ENCODE measurements around the gene RPS6KL1.

Gene RPS6KL1

DNA sequence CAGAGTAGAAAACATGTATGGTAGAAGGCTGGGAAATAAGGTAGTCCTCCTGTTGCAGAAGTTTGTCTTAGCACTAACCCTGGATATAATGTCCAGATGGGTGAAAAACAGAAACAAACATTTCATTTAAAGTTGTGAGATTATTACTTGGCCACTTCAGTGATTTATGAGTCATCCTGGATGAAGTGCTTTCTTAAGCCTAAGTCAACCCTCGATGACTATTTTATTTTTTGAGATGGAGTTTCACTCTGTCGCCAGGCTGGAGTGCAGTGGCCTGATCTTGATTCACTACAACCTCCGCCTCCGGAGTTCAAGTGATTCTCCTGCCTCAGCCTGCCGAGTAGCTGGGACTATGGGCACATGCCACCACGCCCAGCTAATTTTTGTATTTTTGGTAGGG, 31.2 kb downstream of the RPS6KL1 start:
- no peak for FAIRE-seq
- no peak for DNase-seq (ENCODE audit: insufficient read length, low spot score)

DNA sequence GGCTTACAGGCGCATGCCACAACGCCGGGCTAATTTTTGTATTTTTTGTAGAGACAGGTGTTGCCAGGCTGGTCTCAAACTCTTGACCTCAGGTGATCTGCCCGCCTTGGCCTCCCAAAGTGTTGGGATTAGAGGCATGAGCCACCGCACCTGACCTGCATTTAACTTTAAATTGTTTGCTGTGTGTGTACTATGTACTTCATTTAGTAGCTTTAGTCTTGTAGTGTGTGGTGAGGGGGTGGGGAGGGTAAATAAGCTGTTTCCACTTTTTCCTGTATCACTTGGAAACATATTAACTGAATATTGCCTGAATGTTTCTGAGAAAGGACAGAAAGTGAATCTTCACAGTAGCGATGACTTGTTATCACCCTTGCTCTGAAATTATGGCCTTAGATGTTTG, 32.8 kb downstream of the RPS6KL1 start:
- FAIRE-seq (no peak), DNase-seq (ENCODE audit: insufficient read length, low spot score) (no peak)

DNA sequence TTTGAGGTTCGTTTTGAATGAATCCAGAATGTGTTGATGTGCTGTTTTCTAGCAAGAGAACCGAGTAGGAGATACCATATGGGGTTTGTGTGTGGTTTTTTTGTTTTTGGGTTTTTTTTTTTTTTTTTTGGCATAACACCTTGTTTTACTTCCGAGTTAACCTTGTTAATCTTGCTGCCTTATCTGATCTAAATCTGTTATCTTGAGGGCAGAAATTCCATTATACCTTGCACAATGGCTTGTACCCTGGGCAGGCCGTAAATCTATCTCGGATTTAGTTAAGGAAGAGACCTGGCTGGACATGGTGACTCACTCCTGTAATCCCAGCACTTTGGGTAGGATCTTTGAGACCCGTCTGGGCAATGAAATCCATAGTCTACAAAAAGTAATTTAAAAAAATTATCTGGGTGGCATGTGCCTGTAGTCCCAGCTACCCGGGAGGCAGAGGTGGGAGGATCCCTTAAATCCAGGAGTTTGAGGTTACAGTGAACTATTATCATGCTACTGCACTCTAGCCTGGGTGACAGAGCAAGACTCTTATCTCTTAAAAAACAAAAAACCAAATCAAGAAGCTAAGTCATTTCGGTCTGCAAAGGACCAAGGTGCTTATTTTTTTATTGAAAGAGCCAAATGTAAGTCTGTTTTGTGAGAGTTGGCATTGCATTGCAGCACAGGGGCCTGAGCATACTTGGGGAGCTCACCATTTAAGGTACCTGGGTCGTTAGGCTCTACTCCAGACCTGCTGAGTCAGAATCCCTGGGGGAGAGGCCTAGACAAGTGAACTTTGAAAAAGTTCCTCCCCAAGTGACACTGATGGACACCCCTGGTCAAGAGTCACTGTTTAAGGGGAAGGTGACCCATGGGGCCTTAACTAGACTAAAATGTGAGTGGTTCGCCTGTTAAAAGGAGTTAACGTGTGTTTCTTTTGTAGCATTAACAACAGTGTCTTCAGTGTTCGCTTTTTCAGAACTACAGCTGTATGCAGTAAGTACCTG, 34.6 kb downstream of the RPS6KL1 start:
- FAIRE-seq = no peak
- no peak for DNase-seq (ENCODE audit: insufficient read length, low spot score)

DNA sequence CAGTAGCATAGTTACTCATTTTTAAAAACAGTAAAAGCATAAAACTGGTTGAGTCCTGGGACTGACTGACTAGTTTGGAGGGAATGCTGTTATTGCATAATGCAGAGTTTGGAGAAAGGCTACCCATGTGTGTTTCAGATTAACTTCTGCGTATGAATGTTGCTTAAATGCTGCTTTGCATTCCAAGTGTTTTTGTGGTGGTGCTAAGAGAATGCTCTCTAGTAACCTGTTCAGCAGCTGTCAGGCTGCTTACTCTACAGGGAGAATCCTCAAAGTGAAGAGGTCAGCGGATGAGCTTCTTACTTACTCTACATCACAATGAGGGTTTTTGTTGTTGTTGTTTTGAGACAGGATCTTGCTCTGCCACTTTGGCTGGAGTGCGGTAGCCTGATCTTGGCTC, 37.1 kb downstream of the RPS6KL1 start:
- FAIRE-seq (no peak), DNase-seq (ENCODE audit: insufficient read length, low spot score) (no peak)

DNA sequence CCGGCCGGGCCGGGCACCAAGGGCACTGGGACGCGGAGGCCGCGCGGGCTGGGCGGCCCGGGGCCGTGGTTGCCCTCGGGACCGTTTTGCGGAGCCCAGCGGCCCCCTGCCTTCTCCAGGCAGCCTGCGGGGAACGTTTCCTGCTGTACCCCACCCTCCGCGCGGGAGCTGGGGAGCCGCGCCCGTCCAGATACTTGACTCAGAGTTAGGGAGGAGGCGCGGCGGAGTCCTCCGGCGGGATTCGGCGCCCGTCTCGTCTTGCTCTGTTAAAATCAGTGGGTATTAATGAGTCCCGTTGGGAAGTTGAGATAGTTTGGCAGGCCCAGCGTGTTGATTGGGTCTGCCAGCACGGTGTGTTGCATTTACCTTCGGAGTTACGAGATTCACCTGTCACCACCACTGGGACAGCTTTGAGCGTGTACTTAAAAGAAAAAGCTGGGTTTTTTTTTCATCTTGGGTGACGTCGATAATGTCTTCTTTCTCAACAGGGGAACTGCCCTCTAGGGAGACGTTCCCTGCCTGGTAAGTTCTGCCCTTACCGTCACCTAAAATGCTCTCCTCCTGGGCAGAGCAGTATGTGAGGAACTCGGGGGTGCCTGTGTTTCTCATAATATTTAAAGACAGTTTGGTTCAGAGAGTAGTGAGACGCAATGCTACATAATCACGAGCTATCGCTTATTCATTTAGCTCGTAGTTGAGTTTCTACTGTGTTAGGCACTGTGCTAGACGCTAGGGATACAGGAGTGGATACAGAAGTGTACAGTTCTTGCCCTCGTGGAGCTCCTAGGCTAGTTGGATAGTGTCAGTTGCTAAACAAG, 40.7 kb downstream of the RPS6KL1 start:
- DNase-seq (ENCODE audit: insufficient read length, low spot score) = no peak
- peak; percentile 59 for FAIRE-seq

DNA sequence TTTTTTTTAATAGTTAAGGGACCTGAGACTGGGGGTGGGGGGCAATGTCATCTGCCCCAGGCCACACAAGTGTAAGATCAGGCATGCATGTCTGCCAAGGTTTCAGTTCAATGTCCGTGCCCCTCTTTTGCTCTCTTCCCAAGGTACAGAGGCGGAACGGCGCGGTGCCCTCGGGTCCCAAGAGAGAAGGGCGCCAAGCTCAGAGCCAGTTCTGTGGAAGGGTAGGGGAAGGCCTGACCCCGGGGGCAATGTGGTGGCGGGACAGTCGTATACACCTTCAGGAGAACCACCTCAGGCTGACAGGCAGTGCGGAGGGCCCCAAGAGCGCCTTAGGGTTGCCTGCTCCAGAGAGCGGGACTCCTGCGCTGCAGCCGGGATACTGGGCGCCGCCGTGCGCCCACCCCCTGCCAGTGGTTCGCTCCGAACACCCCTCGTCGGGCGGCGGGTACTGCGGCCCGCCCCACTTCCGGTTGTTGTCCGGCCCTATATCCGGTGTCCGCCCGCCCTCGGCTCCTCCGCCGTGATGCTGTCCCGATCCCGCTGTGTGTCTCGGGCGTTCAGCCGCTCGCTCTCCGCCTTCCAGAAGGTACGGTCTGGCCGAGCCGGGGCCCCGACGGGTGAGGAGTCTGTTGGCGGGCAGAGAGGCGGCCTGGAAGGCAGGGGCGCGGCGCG, 41.5 kb downstream of the RPS6KL1 start, which contains the start of gene DLST:
Gene DLST, plus strand, starts transcription at position 486 of the 672 bp plus-strand sequence. Its CDS starts 38 bp downstream, at position 524.
- FAIRE-seq (peak; percentile 81), DNase-seq (ENCODE audit: insufficient read length, low spot score) (peak; percentile 92)

DNA sequence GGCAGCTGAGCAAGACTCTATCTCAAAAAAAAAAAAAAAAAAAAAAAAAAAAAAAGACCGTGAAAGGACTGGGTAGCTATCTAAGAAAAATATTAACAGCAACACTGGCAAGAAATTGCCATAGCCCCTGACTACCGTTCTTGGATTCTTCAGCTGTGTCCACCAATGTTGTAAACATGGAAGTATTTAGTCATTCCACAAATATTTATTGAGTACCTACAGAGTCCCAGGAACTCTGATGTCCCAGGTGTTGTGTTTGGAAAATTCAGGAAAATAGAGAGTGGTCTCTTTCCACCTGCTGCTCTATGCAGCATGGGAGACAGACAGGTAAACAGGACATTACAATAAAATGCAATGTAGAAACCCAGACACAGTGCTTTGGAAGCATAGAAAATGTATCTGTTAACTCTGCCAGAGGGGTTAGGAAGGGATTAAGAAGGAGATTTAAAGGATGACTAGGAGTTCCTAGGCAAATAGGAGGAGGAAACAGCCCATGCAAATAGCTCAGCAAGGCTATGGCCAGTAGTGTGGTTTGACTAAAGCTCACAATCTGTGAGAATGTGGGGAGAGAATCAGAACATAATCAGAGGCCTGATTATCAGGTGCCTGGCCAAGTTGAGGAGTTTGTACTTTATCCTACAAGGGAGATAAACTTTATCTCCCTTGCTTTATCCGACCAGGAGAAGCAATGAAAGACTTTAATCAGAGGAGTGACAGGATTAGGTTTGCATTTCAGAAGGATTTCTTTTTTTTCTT, 43.5 kb downstream of the RPS6KL1 start:
- DNase-seq (ENCODE audit: insufficient read length, low spot score) = no peak
- no peak for FAIRE-seq

DNA sequence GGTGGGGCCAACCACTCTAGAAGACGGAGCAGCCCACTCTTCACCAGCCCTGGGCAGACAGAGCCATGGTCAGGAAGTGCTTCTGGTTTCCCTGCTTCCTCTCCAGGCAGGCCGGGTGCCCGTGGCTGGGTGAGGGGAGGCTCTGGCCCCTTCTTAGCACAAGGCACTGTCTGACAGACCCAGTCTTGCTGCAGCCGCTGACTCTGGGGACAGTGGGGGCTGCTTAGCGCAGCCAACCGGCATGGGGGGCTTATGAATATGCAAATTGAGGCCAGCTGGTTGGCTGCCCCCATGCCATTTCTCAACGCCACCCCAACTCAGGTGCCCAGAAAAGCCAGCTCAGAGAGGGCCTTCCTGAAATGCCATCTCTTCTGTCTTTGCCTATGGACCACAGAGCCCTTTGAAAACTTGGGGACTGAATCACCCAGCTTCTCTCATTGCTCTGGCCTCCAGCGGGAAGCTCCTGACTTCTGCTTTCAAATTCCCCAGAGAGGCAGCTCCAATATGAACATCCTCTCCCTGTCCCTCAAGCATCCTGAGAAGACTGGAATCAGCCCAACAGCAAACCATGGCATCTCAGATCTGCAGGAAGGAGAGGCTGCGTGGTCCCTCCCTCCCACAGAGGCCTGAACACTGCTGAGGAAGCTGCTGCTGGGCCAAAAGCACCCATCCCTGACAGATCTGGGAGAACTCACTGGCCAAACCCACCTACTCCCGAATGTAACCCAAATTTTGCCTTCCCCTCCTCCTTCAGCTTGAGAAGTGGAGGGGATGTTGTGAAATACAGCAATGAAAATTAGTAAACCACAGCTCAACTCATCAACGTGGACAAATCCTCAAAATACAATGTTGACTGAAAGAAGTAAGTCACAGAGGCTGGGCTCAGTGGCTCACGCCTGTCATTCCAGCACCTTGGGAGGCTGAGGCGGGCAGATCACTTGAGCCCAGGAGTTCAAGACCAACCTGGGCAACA, 46.8 kb downstream of the RPS6KL1 start, which contains the start of gene PROX2:
Gene PROX2, minus strand, starts transcription at position 205 of the 973 bp plus-strand sequence. CDS start 12,311 bp downstream, outside the sequence.
- FAIRE-seq (peak; percentile 4), DNase-seq (ENCODE audit: insufficient read length, low spot score) (no peak)

DNA sequence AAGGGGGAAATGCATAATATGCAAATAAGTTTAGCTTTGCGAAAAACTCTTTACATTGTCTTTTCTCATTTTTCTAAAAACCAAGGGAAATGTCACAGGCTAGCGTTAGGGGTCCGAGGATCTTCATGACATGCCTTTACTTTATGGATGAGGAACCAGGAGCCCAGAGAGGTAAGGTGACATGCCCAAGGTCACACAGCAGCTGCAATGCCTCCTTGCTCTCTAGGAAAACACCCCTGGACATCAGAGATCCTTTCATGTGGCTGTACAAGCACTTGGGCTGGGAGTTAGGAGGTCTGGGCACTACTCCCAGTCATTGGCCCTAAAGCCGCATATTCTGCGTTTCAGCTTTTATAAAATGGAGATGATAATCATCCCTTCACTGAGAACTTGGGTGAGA, 47.9 kb downstream of the RPS6KL1 start:
- DNase-seq (ENCODE audit: insufficient read length, low spot score) = no peak
- FAIRE-seq = no peak

DNA sequence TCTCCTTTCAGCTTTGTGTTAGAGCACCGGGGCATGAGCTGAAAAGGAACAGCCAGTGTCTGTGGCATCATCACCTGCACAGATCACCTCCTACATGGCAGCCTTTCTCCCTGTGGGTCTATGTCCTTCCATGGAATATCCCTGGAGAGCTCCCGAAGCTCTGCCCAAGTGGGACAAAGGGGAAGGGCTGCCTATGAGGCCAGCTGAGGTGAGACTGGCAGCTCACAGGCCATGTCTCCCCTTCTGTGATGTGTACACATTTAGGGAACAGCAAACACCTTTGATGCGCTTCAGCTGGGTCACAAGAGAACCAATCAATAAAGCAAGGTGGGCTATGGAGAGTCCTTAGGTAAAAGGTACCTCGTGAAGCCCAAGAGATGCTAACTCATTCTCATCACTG, 51.2 kb downstream of the RPS6KL1 start:
- FAIRE-seq = no peak
- DNase-seq (ENCODE audit: insufficient read length, low spot score) = no peak

DNA sequence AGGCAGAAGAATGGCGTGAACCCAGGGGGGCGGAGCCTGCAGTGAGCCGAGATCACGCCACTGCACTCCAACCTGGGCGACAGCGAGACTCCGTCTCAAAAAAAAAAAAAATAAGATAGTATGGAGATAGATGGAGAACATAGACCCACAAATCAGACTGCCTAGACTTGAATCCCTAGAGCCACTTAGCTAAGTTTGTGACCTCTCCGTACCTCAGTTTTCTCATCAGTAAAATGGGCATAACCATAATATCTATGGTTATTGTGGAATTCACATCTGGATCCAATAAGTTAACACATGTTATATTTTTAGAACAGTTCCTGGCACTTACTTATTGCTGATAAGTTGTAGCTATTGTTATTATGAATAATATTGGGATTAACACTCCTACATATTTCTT, 54.3 kb downstream of the RPS6KL1 start:
- FAIRE-seq (no peak), DNase-seq (ENCODE audit: insufficient read length, low spot score) (no peak)

DNA sequence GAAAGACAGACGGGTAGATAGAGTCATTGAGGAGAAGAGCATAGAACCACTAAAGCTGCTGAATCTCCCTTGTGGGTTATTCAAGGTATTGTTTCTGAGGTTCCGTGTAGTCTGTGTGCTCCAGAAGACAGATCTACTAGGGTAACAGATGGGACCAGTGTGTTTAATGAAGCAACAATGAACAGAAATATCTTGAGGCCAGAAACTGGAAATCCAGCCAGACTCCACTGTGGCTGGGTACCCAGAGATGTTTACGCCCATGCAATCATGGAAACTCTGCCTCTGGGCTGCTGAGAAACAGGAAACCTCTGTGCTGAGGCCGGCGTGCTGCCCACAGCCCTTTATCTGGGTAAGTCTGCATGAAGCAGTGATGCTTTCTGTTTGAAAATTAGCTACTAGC, 55.4 kb downstream of the RPS6KL1 start:
- DNase-seq (ENCODE audit: insufficient read length, low spot score) = no peak
- FAIRE-seq = no peak

DNA sequence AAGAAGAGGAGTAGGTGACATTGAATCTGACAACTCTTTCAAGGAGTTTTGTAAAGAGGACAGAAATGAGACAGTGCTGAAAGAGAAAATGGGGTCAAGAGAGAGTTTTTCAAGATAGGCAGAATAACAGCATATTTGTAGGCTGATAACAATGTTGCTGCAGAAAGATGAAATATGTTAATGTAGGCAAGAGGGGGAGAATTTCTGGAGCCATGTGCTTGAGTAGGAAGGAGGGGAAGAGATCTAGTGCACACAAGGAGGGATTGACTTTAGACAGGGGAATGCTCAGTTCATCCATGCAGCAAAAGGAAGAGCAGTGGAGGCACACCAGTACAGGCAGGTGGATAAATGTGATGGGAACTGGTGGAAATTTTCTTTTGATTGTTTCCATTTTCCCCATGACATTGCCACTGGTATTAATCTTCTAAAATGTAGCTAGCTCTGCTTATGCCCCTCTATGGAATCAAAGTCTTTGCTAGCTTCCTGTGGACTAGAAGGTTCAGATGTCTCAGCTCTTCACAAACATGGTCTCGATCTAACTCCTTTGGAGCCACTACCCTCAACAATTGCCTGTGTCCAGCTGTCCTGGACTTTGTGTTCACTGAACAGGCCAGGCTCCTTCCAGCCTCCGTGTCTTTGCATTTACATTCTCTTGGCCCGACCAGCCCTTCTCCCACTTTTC, 56.2 kb downstream of the RPS6KL1 start:
- DNase-seq (ENCODE audit: insufficient read length, low spot score) (no peak), FAIRE-seq (no peak)

DNA sequence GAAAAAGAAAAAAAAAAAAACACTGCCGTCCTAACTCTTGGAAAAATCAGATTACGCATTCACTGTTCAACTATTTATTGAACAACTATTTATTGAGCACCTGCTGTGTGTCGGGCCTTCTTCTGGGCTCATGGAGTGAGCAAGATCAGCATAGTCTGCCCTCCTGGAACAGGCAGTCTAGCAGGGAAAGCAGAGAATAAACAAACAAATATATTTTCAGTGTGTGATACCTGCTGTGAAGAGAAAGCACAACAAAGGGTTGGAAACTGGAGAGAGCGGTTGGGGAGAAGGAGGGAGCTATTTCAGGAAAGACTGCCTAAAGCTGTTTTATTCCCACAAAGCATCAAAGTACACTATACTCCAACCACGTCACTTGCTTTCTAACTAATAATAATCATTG, 57.9 kb downstream of the RPS6KL1 start:
- DNase-seq (ENCODE audit: insufficient read length, low spot score) (no peak), FAIRE-seq (no peak)

DNA sequence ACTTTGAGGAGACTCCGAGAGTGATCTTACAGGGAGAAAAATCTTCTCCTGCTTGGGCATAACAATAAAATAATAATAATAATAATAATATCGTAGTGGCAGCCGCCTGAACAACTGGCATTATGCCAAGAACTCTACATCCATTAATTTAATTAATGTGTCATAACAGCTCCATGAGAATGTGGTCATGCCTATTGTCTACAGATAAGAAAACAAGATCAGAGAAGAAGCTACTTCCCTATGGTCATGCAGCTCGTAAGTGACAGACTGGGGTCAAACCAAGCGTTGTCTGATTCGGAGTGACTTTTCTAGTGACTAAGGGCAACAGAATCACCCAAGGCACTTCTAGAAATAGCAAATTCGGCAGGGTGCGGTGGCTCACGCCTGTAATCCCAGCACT, 58.9 kb downstream of the RPS6KL1 start:
- DNase-seq (ENCODE audit: insufficient read length, low spot score) = no peak
- FAIRE-seq = no peak

DNA sequence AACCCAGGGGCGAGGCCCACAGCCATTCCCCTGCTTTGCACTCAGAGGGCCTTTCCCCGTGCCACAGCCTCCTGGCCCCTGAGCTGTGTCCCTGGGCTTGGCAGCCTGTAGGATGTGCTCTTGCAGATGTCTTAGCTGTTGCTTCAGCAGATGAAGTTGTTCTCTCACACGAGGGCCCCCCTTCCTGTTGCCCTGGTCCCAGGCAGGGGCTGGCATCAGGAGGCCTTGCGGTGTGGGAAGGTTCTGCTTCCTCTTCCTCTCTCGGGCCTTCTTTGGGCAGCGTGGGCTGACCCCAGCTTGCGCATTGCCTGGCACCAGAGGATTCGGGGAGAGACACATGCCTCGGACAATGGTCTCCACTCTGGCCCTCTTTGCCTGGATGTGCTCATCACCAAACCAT, 59.8 kb downstream of the RPS6KL1 start:
- no peak for FAIRE-seq
- no peak for DNase-seq (ENCODE audit: insufficient read length, low spot score)

DNA sequence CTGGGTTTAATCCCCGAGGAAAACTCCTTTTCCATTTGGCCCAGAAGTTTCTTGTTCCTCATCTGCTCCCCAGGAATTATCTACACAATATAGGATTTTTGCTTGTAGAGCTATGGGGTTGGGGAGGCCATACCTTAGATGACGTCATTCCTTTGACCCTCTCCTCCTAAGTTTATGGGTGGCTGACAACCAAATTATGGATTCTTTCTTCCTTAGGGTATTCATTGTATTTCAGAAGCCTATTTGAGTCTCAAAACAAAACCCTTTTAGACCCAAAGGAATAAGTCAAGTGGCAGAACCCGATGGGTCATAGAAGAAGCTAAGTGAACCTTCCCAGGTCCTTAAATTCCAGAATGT, 61.3 kb downstream of the RPS6KL1 start:
- DNase-seq (ENCODE audit: insufficient read length, low spot score) = no peak
- no peak for FAIRE-seq

DNA sequence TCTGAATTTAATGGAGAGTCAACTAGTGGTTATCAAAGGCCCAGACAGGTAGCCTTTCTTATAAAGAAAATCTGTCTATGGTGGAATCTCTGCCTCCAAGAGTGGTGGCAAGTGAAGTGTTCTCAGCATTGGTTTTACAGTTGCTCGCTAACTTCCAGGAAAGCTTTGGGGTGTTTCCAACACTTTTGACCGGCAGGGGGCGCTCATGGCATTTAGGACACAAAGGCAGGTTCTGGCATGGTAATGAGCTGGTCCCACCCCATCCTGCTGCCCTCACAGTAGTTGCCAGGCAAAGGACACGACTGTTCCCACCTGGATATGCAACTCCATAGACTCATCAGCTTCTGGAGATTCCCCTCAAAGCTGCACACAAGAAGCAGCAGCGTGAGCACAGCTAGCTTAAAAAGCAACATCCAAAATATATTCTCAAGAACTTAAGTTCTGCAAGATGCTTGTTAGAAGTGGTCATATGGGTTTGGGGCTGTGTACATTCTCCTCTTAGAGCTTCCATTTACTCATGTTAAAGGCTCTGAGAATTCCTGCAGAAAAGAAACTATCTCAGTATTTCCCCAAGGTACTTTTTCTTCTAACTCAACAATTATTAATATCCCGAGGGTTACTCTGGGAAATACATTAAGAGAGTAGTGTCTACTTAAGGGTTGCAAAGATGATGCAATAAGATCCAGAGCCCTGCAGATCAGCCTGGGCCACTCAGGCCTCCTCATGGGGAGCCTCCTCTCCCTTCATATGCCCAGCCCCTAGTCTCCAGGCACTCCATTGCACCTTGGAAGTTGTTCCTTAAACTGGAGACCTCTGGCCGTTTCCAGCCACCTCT, 61.9 kb downstream of the RPS6KL1 start:
- peak; percentile 96 for FAIRE-seq

More for the DNA sequence above, 61.9 kb downstream of the RPS6KL1 start:
- DNase-seq (ENCODE audit: insufficient read length, low spot score) = peak; percentile 65

Data from GM19239 (cell line).